Stimulated activated CD4-positive, alpha-beta T cell treated with anti-CD3 and anti-CD28 coated beads, Interleukin-1b, Interleukin-23, amount 100 ng/mL, for 24 hours (primary cell): ENCODE measurements around the gene ADAMTS17.

ENCODE experiments used
- DNase-seq, 4 experiments: peaks; one replicate each; pipeline ENCODE4 v3.0.0-alpha.2; 2020; ENCODE audit warnings: low read depth in 4 of 4, low spot score in 1 of 4

The ADAMTS17 gene

GRCh38 chr15:100227781-100228180 is 114.0 kb downstream of the ADAMTS17 start:
- DNase-seq: no peak

DNA sequence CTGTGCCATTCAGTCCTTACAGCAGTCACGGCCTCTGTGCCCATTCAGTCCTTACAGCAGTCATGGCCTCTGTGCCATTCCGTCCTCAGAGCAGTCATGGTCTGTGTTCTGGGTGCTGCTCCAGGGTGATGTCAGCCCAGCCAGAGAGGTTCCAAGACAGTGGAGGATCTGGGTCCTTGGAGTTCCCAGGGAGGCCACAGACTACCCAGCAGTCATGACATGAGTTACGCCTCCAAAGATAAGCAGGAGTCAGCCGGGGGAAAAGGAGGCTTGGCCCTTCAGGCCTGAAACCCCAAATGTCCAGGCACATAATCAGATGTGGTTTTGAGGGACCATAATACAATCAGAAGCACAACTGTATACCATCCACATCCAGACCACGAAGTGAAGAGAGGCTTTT is 115.7 kb downstream of the ADAMTS17 start:
- DNase-seq: no peak

- no peak for DNase-seq
These were observed 117.3 kb downstream of the ADAMTS17 start for GRCh38 chr15:100224206-100225185.

DNA sequence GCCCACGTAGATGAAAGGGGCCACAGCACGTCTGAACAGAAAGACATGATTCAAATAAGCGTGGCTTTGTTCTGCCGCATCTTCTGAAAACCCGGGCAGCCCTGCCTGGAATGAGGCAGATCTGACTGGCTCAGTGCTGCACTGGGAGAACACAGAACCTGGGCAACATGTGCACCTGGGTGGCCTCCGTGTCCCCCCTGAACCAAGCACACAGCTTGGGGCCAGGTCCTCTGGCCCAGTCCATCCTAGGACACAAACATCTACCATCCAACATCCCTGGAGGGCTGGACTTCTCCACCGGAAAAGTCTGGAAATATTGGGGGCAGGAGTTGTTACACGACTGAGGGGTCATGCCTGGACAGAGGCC is 119.4 kb downstream of the ADAMTS17 start:
- DNase-seq: no peak

- DNase-seq: no peak
These were observed 120.1 kb downstream of the ADAMTS17 start for GRCh38 chr15:100221471-100222348.

- no peak for DNase-seq
These were observed 121.6 kb downstream of the ADAMTS17 start for GRCh38 chr15:100220058-100220768.

DNA sequence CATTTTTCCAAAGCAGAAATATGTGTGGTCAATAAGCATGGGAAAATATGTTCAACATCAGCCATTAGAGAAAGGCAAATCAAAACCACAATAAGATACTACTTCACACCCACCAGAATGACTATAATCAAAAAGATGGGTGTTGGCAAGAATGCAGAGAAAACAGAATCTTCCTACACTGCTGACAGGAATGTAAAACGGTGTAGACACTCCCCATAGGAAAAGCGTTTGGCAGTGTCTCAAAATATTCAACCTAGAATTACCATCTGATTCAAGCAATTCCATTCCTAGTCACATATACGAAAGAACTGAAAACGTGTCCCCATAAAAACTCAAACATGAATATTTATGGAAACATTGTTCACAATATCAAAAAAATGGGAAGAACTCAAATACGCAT is 123.3 kb downstream of the ADAMTS17 start:
- no peak for DNase-seq

- DNase-seq: no peak
These were observed 125.6 kb downstream of the ADAMTS17 start for GRCh38 chr15:100216182-100216581.

GRCh38 chr15:100215843-100216169 is 126.0 kb downstream of the ADAMTS17 start:
- no peak for DNase-seq

- DNase-seq: no peak
These were observed 126.5 kb downstream of the ADAMTS17 start for GRCh38 chr15:100215031-100215842.

DNA sequence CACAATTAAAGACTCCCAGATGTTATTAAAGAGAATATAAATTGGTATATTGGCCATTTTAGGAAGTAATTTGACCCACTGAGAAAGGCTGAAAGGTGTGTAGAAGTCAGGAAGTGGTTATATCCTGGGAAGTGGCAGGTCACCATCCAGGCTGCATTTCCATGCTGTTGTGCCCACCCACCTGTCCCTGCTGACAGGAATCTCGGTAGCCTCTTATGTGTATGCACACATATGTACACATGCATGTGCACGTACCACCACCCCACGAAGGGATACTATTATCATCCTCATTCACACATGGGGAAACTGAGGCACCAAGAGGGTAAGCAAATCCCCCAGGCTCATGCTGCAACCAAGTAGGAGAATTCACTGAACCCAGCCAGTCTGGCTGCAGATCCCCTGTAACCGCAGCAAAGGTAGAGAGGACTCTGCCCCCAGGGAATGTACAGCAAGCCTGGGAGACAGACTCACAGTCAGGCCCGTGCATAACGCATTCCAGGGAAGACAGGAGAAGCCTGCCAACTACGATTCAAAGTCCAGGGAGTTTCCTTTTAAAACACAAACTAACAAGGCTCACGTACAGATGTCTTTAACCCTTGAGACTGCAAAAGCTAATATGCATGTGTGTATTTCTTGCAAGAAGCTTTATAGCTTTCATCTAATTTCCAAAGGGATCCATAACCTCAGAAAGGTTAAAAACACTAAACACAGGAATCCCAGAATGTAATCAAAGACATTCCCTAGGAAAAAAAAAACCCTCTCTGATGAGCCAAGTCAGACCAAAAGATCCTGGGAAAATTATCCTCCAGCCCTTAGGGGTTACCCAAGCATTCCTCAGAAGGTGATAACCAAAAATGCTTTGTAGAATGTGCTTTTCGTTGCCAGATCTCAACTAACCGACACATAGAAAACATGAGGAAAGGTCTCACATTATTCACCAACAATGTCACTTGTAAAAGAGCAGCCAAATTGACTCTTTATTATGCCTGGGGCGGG is 129.6 kb downstream of the ADAMTS17 start:
- DNase-seq: no peak

DNA sequence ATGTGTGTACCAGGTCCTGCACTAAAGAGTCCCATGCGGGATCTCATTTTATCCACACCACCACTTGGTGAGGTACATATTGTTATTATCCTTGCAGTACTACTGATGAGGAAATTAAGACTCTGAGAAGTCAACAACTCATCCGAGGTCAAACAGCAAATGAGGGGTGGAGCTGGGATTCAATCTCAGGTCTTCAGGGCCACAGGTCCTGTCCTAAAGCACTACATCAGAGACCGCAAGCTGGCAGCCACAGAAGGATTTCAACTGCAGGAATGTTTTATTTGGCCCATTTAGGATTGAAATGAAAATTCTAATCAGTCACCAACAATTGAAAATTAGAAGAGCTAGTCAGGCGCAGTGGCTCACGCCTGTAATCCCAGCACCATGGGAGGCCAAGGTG is 131.4 kb downstream of the ADAMTS17 start:
- DNase-seq: no peak

- no peak for DNase-seq
These were observed 132.7 kb downstream of the ADAMTS17 start for GRCh38 chr15:100208921-100209603.

- DNase-seq: no peak
These were observed 134.7 kb downstream of the ADAMTS17 start for GRCh38 chr15:100207053-100207452.

DNA sequence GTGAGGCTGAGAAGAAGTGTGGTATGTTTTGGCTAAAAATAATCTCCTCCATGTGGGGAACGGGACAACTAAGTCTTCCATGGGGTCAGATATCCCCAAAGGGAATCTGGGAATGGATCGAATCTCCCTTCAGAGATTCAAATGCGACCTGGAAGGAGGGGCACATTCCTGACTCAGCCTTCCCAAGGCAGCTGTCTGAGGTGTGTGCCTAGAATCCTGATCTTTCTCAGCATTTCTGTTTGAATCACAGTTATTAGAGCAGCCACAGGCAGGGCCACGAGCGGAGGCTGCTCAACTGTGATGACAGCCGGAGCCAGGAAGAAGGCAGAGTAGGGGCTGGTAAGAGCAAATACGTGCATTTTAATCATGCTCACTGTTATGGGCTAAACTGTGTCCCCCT is 135.1 kb downstream of the ADAMTS17 start:
- DNase-seq: no peak

DNA sequence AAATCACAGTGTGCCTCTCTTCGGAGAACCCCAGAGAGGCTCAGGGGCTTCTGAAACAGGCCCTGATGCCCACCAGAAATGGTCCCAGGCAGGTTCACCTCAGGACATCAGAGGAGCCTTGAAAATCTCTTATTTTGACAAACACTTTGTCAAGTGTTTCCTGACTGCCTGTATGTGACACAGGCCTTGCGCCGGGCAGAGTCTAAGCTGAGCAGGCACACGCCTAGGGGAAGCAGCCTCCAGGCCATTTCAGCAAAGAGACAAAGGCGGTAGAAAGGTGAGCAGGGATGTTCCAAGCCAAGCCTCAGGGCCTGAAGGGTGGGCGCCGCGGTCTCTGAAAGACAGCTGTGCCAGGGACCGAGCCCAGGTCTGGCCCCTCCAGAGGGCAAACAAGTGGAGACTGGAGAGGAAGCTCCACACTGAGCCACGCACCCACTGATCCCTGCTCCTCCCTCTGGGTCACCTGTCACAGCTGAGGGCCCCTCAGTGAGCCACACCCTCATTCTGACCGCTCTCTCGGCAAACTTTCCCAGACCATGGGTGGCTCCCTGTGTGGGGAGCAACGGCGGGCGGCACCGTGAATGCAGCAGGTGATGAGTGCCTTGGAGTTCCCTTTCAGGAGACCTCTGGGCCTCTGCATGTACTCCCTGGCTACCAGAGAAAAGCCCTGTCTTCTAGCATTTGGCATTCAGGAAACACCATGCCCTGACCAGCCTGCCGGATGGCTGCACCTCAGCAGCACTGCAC is 136.1 kb downstream of the ADAMTS17 start:
- no peak for DNase-seq

DNA sequence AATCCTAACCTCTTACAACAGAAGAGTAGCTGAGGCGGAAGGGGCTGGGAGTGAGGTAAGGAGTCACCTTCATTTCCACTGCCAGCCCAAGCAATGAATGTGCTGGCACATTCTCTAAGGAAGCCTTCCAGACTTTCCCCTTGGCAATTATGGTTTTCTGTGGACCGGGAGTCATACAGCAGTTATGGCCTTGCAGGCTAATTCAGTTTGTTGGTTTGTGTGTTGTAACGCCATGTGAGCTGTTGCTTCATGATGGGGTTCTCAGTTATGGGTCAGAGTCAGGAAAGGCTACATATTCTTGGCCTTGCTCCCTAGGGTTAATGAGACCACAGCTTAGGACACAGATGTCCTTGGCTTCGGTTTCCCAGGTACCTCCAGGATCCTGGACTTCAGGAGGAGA is 137.0 kb downstream of the ADAMTS17 start:
- DNase-seq: no peak

DNA sequence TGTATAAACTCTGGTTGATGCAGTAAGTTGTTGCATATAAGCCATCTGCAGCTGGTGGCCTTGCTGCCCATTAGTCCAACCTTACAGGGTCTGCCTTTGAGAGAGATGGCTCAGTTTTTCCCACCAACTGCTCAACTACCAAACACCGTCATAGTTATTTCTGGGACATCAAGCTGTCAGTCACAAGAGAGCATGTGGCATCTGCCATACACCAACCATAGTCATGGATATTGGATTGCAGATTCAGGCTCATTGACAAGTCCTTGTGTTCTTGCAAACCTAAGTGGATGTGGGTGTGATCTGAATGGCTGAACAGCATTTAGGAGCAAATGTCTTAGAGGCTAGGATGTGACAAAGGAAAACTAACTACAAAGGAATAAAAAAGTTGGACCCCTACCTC is 137.6 kb downstream of the ADAMTS17 start:
- DNase-seq: no peak
